ENCODE results near the gene GPS2.

Gene GPS2

GRCh38 chr17:7322520-7323194 is 7.5 kb upstream of the GPS2 start:
- TF ChIP-seq CTCF (conservative IDR thresholded peaks at IDR 0.05; ENCODE audit: low read depth): no peak
- CTCF ChIA-PET: interaction anchor here (0.6 kb wide), 2 partner anchors 94 to 102 kb away, joined by 3 read pairs; no protein-coding TSS in a partner anchor
- no peak for DNase-seq (ENCODE audit: low spot score)
- POLR2A ChIA-PET (ENCODE audit: low non-redundant PET): no interaction called here
- H3K27ac ChIP-seq: no peak overlapping the region

- CTCF ChIA-PET: no interaction called here
- no peak for DNase-seq (ENCODE audit: low spot score)
- no peak for TF ChIP-seq CTCF (conservative IDR thresholded peaks at IDR 0.05; ENCODE audit: low read depth)
- peak overlapping the region; percentile 9; the same call in 1 of the 2 replicates for H3K27ac ChIP-seq
- POLR2A ChIA-PET (ENCODE audit: low non-redundant PET): interaction anchor here (0.6 kb wide), 1 partner anchor 1885 kb away, joined by 3 read pairs; no protein-coding TSS in a partner anchor
Observed at GRCh38 chr17:7321466-7321865, 6.3 kb upstream of the GPS2 start.

GRCh38 chr17:7318121-7318860 is 3.1 kb upstream of the GPS2 start:
- ChIA-PET CTCF (interaction anchor here (0.6 kb wide), 1 partner anchor 29 kb away, joined by 3 read pairs; no protein-coding TSS in a partner anchor), POLR2A (ENCODE audit: low non-redundant PET) (no interaction called here)
- no peak for TF ChIP-seq CTCF (conservative IDR thresholded peaks at IDR 0.05; ENCODE audit: low read depth)
- no peak for DNase-seq (ENCODE audit: low spot score)
- peak overlapping the region; percentile 93 for H3K27ac ChIP-seq

GRCh38 chr17:7317161-7317803 is 2.1 kb upstream of the GPS2 start:
- ChIA-PET POLR2A (ENCODE audit: low non-redundant PET) (no interaction called here), CTCF (interaction anchor here (1.0 kb wide), 1 partner anchor 12 kb away, joined by 3 read pairs; the partner anchor contains the start of gene NEURL4)
- no peak for TF ChIP-seq CTCF (conservative IDR thresholded peaks at IDR 0.05; ENCODE audit: low read depth)
- peak overlapping the region; percentile 93 for H3K27ac ChIP-seq
- DNase-seq (ENCODE audit: low spot score): no peak

- no peak for TF ChIP-seq CTCF (conservative IDR thresholded peaks at IDR 0.05; ENCODE audit: low read depth)
- POLR2A ChIA-PET (ENCODE audit: low non-redundant PET): no interaction called here
- peak overlapping the region; percentile 93 for H3K27ac ChIP-seq
- CTCF ChIA-PET: interaction anchor here (0.6 to 1.0 kb wide), 3 partner anchors 8 to 168 kb away, joined by 3 to 4 read pairs (median 3); no protein-coding TSS in a partner anchor
- DNase-seq (ENCODE audit: low spot score): no peak
Observed at GRCh38 chr17:7315570-7316235, 543 bp upstream of the GPS2 start.
